Vagina (tissue), 2 donors: ENCODE measurements around the gene ADGRG7. TPM values are rescaled to one million over a fixed set of nuclear protein-coding genes. Genes with fewer than 3 reads are reported as not detected.

ENCODE experiments used
- DNase-seq, 2 donors: peaks; one replicate each; pipeline ENCODE4 v3.0.0-alpha.2; 2017; ENCODE audit errors: extremely low spot score in 2 of 2
- H3K27ac ChIP-seq: fragments of 200-600 bp; sonication (generic); one replicate; pipeline ENCODE4 v1.5.1; 2019
- H3K27me3 ChIP-seq: fragments of 200-600 bp; sonication (generic); one replicate; pipeline ENCODE4 v1.5.1; 2019
- H3K36me3 ChIP-seq, 2 donors: fragments of 200-600 bp; sonication (generic); one replicate each; pipeline ENCODE4 v1.5.1; 2017 to 2019
- H3K4me1 ChIP-seq: fragments of 200-600 bp; sonication (generic); one replicate; pipeline ENCODE4 v1.5.1; 2019
- H3K4me3 ChIP-seq, 2 donors: fragments of 200-600 bp; sonication (generic); 1 replicate in 1 of 2; 2 replicates in 1 of 2; pipeline ENCODE4 v1.5.1; 2016 to 2019
- H3K9me3 ChIP-seq: fragments of 200-600 bp; sonication (generic); one replicate; pipeline ENCODE4 v1.5.1; 2019
- CTCF ChIP-seq, 3 experiments: fragments of 450-650 bp in 2 of 3; fragments of 200-600 bp in 1 of 3; sonication (generic) in 1 of 3; IDR thresholded peaks; one replicate each; pipeline ENCODE4 v1.5.1; 2017 to 2019; ENCODE audit warnings: antibody characterized with exemption in 3 of 3, mild to moderate bottlenecking in 2 of 3, moderate library complexity in 2 of 3
- POLR2A ChIP-seq, 2 donors: fragments of 450-650 bp; IDR thresholded peaks; one replicate each; pipeline ENCODE4 v1.6.1; 2017; ENCODE audit warnings: antibody characterized with exemption in 2 of 2, mild to moderate bottlenecking in 2 of 2, moderate library complexity in 2 of 2
- POLR2AphosphoS5 ChIP-seq, 2 donors: sonication (generic); formaldehyde crosslinking; IDR thresholded peaks; one replicate each; pipeline ENCODE4 v1.9.0; 2017; ENCODE audit warnings: antibody characterized with exemption in 2 of 2, mild to moderate bottlenecking in 2 of 2, low read depth in 1 of 2; ENCODE audit not compliant: insufficient read depth in 1 of 2
- intact Hi-C: fragments of 100-400 bp; cut with DNase I; formaldehyde crosslinking; loops from one replicate; pipeline ENCODE4 v1.15.1; 2023
- total RNA-seq: library from RNA; depleted of rRNA; stranded (reverse); fragments of >200 nt; gene quantifications from one replicate; pipeline ENCODE4 v1.2.3, GENCODE V29; 2016

Gene ADGRG7
- total RNA-seq, 1 donor from 2014 or later, result not detected

GRCh38 chr3:100606894-100607512 is 2.4 kb upstream of the ADGRG7 start:
- H3K9me3 ChIP-seq, result no peaks in the 10 kb centered on the region
- TF ChIP-seq CTCF (IDR thresholded peaks at IDR 0.05) (no peak), POLR2A (IDR thresholded peaks at IDR 0.05) (no peak), POLR2AphosphoS5 (IDR thresholded peaks at IDR 0.05; ENCODE audit: insufficient read depth in 1 of 2, low read depth in 1 of 2) (no peak)
- DNase-seq, result no peak
- peaks cover 8% of the 10 kb centered on the region for H3K4me1 ChIP-seq
- intact Hi-C loops, result no loop called here
- H3K4me3 ChIP-seq, result no peak overlapping the region
- no peaks in the 10 kb centered on the region for H3K27me3 ChIP-seq
- H3K36me3 ChIP-seq, result no peaks in the 10 kb centered on the region
- H3K27ac ChIP-seq, result no peak overlapping the region

- H3K27me3 ChIP-seq, result no peaks in the 10 kb centered on the region
- H3K4me1 ChIP-seq, result no peaks in the 10 kb centered on the region
- H3K36me3 ChIP-seq, result no peaks in the 10 kb centered on the region
- no peak overlapping the region for H3K27ac ChIP-seq
- no peak overlapping the region for H3K4me3 ChIP-seq
- intact Hi-C loops, result no loop called here
- H3K9me3 ChIP-seq, result no peaks in the 10 kb centered on the region
- no peak for DNase-seq
- no peak for TF ChIP-seq CTCF (IDR thresholded peaks at IDR 0.05)
- no peak for TF ChIP-seq POLR2A (IDR thresholded peaks at IDR 0.05)
- TF ChIP-seq POLR2AphosphoS5 (IDR thresholded peaks at IDR 0.05; ENCODE audit: insufficient read depth in 1 of 2, low read depth in 1 of 2), result no peak
Observed at GRCh38 chr3:100609963-100610362, 562 bp downstream of the ADGRG7 start.

DNA sequence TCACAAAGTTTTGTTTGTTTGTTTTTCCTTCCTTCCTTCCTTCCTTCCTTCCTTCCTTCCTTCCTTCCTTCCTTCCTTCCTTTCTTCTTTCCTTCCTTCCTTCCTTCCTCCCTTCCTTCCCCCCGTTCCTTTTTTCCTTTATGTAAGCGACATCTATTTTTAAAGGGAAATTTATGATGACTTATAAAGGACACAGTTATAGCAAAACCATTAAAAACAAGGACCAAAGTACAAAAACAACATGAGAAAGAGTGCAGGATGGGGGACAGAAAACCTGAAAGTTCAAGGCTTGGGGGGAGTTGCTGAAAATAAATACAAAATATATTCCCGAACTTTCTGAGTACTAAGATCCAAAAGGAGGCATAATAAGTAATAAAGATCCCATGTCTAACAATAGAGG is 1.8 kb downstream of the ADGRG7 start:
- intact Hi-C loops, result no loop called here
- Histone ChIP-seq H3K27me3 (no peaks in the 10 kb centered on the region), H3K4me1 (no peaks in the 10 kb centered on the region), H3K27ac (no peak overlapping the region), H3K9me3 (no peaks in the 10 kb centered on the region), H3K4me3 (no peak overlapping the region), H3K36me3 (no peaks in the 10 kb centered on the region)
- no peak for DNase-seq
- TF ChIP-seq POLR2AphosphoS5 (IDR thresholded peaks at IDR 0.05; ENCODE audit: insufficient read depth in 1 of 2, low read depth in 1 of 2) (no peak), POLR2A (IDR thresholded peaks at IDR 0.05) (no peak), CTCF (IDR thresholded peaks at IDR 0.05) (no peak)

DNA sequence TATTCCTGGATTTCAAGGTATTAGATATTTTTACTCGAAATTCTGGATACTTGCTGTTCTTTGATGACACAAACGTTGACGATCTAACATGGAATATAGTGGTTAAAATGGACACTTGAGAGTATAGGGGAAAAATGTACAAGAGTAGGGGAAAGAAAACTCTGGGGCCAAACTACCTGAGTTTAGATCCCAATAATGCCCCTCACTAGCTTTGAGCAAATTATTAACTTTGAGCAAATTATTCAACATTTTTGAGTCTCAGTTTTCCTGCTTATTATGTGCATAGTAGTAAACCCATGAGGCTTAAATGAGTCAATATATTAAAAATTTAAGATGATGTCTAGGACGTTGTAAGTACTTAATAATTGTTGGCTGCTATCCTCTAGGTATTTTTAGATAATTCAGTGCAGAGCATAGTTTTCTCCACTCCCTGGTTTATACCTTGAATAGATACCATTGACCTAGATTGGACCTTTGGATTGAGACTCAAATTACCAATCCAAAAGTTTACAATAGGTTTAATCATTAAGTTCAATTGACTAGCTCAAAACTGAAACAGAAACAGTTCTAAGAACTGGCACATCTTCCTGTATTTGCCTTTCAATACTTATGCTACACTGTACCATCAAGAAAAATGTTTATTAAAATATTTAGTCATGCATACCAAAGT is 4.5 kb downstream of the ADGRG7 start:
- TF ChIP-seq POLR2A (IDR thresholded peaks at IDR 0.05) (no peak), POLR2AphosphoS5 (IDR thresholded peaks at IDR 0.05; ENCODE audit: insufficient read depth in 1 of 2, low read depth in 1 of 2) (no peak)
- H3K4me3 ChIP-seq, result no peak overlapping the region
- no peaks in the 10 kb centered on the region for H3K27me3 ChIP-seq
- no peaks in the 10 kb centered on the region for H3K4me1 ChIP-seq
- intact Hi-C loops, result no loop called here
- H3K36me3 ChIP-seq, result no peaks in the 10 kb centered on the region
- no peak overlapping the region for H3K27ac ChIP-seq
- no peaks in the 10 kb centered on the region for H3K9me3 ChIP-seq
- DNase-seq, result no peak

DNA sequence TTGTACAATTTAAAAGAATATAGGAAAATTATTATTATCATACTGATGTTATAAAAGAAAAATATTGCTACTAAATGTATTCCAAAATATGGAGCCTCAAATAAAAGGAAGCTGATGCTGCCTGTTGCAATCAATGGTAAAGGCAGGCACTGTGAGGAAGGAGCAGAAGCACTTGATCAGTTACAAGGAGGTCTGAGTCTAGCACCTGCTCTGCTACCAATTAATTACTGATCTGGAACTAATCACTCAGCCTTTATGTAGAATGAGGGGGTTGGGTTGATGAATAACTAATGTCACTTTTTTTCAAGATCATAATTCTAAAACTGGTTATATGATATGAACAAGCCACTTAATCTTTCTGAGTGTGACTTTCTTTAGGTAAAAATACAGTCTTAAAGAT is 5.5 kb downstream of the ADGRG7 start:
- no peaks in the 10 kb centered on the region for H3K4me1 ChIP-seq
- intact Hi-C loops, result no loop called here
- H3K27me3 ChIP-seq, result no peaks in the 10 kb centered on the region
- no peaks in the 10 kb centered on the region for H3K36me3 ChIP-seq
- no peaks in the 10 kb centered on the region for H3K9me3 ChIP-seq
- H3K4me3 ChIP-seq, result no peak overlapping the region
- no peak for TF ChIP-seq CTCF (IDR thresholded peaks at IDR 0.05)
- no peak for TF ChIP-seq POLR2AphosphoS5 (IDR thresholded peaks at IDR 0.05; ENCODE audit: insufficient read depth in 1 of 2, low read depth in 1 of 2)
- no peak for TF ChIP-seq POLR2A (IDR thresholded peaks at IDR 0.05)
- H3K27ac ChIP-seq, result no peak overlapping the region
- DNase-seq, result no peak
